SK-N-SH (cell line): ENCODE results near the gene QSOX1. TPM values are rescaled to one million over a fixed set of nuclear protein-coding genes. Genes with fewer than 3 reads are reported as not detected.

Experiments used
- CTCF ChIA-PET: fragments of 300-600, 350-600 bp; formaldehyde crosslinking; extraction: SDS; loops from one replicate; lab custom pipeline; 2021; lab: Yijun Ruan, JAX
- POLR2A ChIA-PET: fragments of 350-600 bp; sonication (Branson Sonifier 250); formaldehyde crosslinking; extraction: SDS; loops from one replicate; lab custom pipeline; 2020; ENCODE audit warnings: antibody characterized with exemption, inconsistent platforms; lab: Yijun Ruan, JAX
- DNase-seq: peaks from one replicate; pipeline ENCODE4 v3.0.0; 2012
- H2AFZ ChIP-seq: fragments of 200-600 bp; sonication (generic); 2 replicates; pipeline ENCODE4 v1.8.1; 2016; ENCODE audit warnings: antibody characterized with exemption, mild to moderate bottlenecking, low read depth
- H3F3A ChIP-seq: fragments of 200-600 bp; sonication (generic); replicated peaks from 2 replicates; pipeline ENCODE3; 2016; ENCODE audit warnings: antibody characterized with exemption, mild to moderate bottlenecking; ENCODE audit not compliant: insufficient read depth
- H3K27ac ChIP-seq, 2 experiments: fragments of 200-500 bp in 1 of 2; fragments of 200-600 bp in 1 of 2; sonication (Bioruptor generic) in 1 of 2; sonication (generic), shearing (Covaris generic) in 1 of 2; 2 replicates each; pipeline versions ENCODE4 v1.5.1 to v1.6.1; 2014 to 2016; ENCODE audit warnings: low read depth in 2 of 2, inconsistent platforms in 1 of 2, low read length in 1 of 2, mild to moderate bottlenecking in 1 of 2, mixed read lengths in 1 of 2
- H3K27me3 ChIP-seq: fragments of 200-600 bp; sonication (generic), shearing (Covaris generic); 2 replicates; pipeline ENCODE4 v1.6.1; 2016; ENCODE audit warnings: mixed run types; ENCODE audit not compliant: insufficient read depth
- H3K36me3 ChIP-seq, 2 experiments: fragments of 200-500 bp in 1 of 2; fragments of 200-600 bp in 1 of 2; sonication (Bioruptor generic) in 1 of 2; sonication (generic) in 1 of 2; replicated peaks in 1 of 2; 2 replicates each; pipeline versions ENCODE3 to v1.5.1; 2014 to 2016; ENCODE audit warnings: low read length in 1 of 2, mild to moderate bottlenecking in 1 of 2; ENCODE audit not compliant: insufficient read depth in 2 of 2, control insufficient read depth in 1 of 2
- H3K4me1 ChIP-seq, 2 experiments: fragments of 200-500 bp in 1 of 2; fragments of 200-600 bp in 1 of 2; sonication (Bioruptor generic) in 1 of 2; sonication (generic), shearing (Covaris generic) in 1 of 2; 2 replicates each; pipeline versions ENCODE4 v1.5.1 to v1.6.1; 2014 to 2016; ENCODE audit warnings: low read depth in 1 of 2, low read length in 1 of 2, mixed run types in 1 of 2; ENCODE audit not compliant: insufficient read depth in 2 of 2, control insufficient read depth in 1 of 2
- H3K4me2 ChIP-seq: fragments of 200-600 bp; sonication (generic), shearing (Covaris generic); 2 replicates; pipeline ENCODE4 v1.6.1; 2017; ENCODE audit warnings: mixed run types
- H3K4me3 ChIP-seq, 2 experiments: fragments of 200-500 bp in 1 of 2; fragments of 200-600 bp in 1 of 2; sonication (Bioruptor generic) in 1 of 2; sonication (generic), shearing (Covaris generic) in 1 of 2; 2 replicates each; pipeline versions ENCODE4 v1.5.1 to v1.8.1; 2014 to 2016; ENCODE audit warnings: low read depth in 2 of 2, inconsistent platforms in 1 of 2, low read length in 1 of 2, mild to moderate bottlenecking in 1 of 2, mixed read lengths in 1 of 2, moderate library complexity in 1 of 2
- H3K79me2 ChIP-seq: fragments of 200-600 bp; sonication (generic); 2 replicates; pipeline ENCODE4 v1.8.1; 2017; ENCODE audit warnings: mild to moderate bottlenecking; ENCODE audit not compliant: insufficient read depth
- H3K9ac ChIP-seq: fragments of 200-600 bp; sonication (generic); 2 replicates; pipeline ENCODE4 v1.6.1; 2017; ENCODE audit warnings: mixed run types
- H3K9me2 ChIP-seq: fragments of 200-600 bp; sonication (generic); 2 replicates; pipeline ENCODE4 v1.6.1; 2017; ENCODE audit warnings: mixed run types
- H3K9me3 ChIP-seq: fragments of 200-600 bp; sonication (generic); 2 replicates; pipeline ENCODE4 v1.6.1; 2017; ENCODE audit warnings: mixed run types, mild to moderate bottlenecking, moderate library complexity
- H4K20me1 ChIP-seq: fragments of 200-600 bp; sonication (generic); 2 replicates; pipeline ENCODE4 v1.6.1; 2017; ENCODE audit warnings: mild to moderate bottlenecking, mixed run types; ENCODE audit not compliant: insufficient read depth
- EZH2phosphoT487 ChIP-seq: fragments of 200-600 bp; sonication (generic); IDR thresholded peaks from 2 replicates; pipeline ENCODE4 v1.6.1; 2017; ENCODE audit warnings: low read depth, mixed run types, mild to moderate bottlenecking, antibody characterized with exemption, moderate library complexity, borderline replicate concordance
- FOSL2 ChIP-seq: IDR thresholded peaks from 2 replicates; pipeline ENCODE4 v1.4.0; 2012; ENCODE audit warnings: low read depth, mild to moderate bottlenecking, moderate library complexity, borderline replicate concordance
- FOXJ3 ChIP-seq: sonication (generic); formaldehyde crosslinking; IDR thresholded peaks from 2 replicates; pipeline ENCODE4 v1.5.1; 2020; ENCODE audit warnings: mild to moderate bottlenecking, missing genetic modification reagents
- FOXM1 ChIP-seq: IDR thresholded peaks from 2 replicates; pipeline ENCODE4 v1.4.0; 2012; ENCODE audit warnings: low read depth, mild to moderate bottlenecking
- GABPA ChIP-seq: IDR thresholded peaks from 2 replicates; pipeline ENCODE4 v1.4.0; 2012; ENCODE audit warnings: low read depth, mild to moderate bottlenecking
- GATA2 ChIP-seq: sonication (generic); formaldehyde crosslinking; IDR thresholded peaks from 2 replicates; pipeline ENCODE4 v1.5.0; 2020; ENCODE audit warnings: mild to moderate bottlenecking, missing genetic modification reagents
- JUND ChIP-seq: IDR thresholded peaks from 2 replicates; pipeline ENCODE4 v1.4.0; 2012
- NFIC ChIP-seq: IDR thresholded peaks from 2 replicates; pipeline ENCODE4 v1.4.0; 2012; ENCODE audit warnings: borderline replicate concordance
- NRF1 ChIP-seq: IDR thresholded peaks from 2 replicates; pipeline ENCODE4 v1.6.1; 2012; ENCODE audit warnings: low read depth, mild to moderate bottlenecking, low read length
- POLR2AphosphoS5 ChIP-seq: IDR thresholded peaks from 2 replicates; pipeline ENCODE4 v1.6.1; 2012; ENCODE audit warnings: low read depth, low read length
- RAD21 ChIP-seq: IDR thresholded peaks from 2 replicates; pipeline ENCODE4 v1.6.1; 2012; ENCODE audit warnings: mild to moderate bottlenecking, low read length
- RCOR1 ChIP-seq: fragments of 150-350 bp; IDR thresholded peaks from 2 replicates; pipeline ENCODE4 v1.6.1; 2017; ENCODE audit warnings: antibody characterized with exemption, low read length
- SMC3 ChIP-seq: IDR thresholded peaks from 2 replicates; pipeline ENCODE4 v1.6.1; 2012; ENCODE audit warnings: low read depth, low read length, improper control_type of control experiment
- TAF1 ChIP-seq: IDR thresholded peaks from 2 replicates; pipeline ENCODE4 v1.6.1; 2012; ENCODE audit warnings: low read depth, mild to moderate bottlenecking, low read length, moderate library complexity, borderline replicate concordance
- TCF12 ChIP-seq: IDR thresholded peaks from 2 replicates; pipeline ENCODE4 v1.4.0; 2012
- TEAD4 ChIP-seq: IDR thresholded peaks from 2 replicates; pipeline ENCODE4 v1.4.0; 2012; ENCODE audit warnings: mild to moderate bottlenecking, borderline replicate concordance; ENCODE audit not compliant: insufficient read depth
- USF1 ChIP-seq: IDR thresholded peaks from 2 replicates; pipeline ENCODE4 v1.4.0; 2012; ENCODE audit warnings: low read depth, borderline replicate concordance
- USF2 ChIP-seq: fragments of 150-350 bp; IDR thresholded peaks from 2 replicates; pipeline ENCODE4 v1.6.1; 2017; ENCODE audit warnings: antibody characterized with exemption, low read length, low read depth, borderline replicate concordance
- YY1 ChIP-seq: IDR thresholded peaks from 2 replicates; pipeline ENCODE4 v1.4.0; 2012; ENCODE audit warnings: low read depth, mild to moderate bottlenecking
- ZBTB33 ChIP-seq: IDR thresholded peaks from 2 replicates; pipeline ENCODE4 v1.4.0; 2012; ENCODE audit warnings: low read depth, borderline replicate concordance
- WGBS: methylation state at CpG from one replicate; pipeline ENCODE4 v1.1.6; 2017; ENCODE audit warnings: low lambda C conversion rate; 5-methylcytosine and 5-hydroxymethylcytosine counted together
- polyA plus RNA-seq, 3 experiments: library from polyadenylated mRNA; depleted of rRNA; stranded (reverse); fragments of >200 nt; gene quantifications; 2 replicates each; pipeline ENCODE4 v1.2.3, GENCODE V29; 2012
- TF ChIP-seq, protein P1 (sequence below): IDR thresholded peaks from 2 replicates; pipeline ENCODE4 v1.4.0; 2012; ENCODE audit warnings: low read depth
- TF ChIP-seq, protein P2 (sequence below): fragments of 150-350 bp; IDR thresholded peaks from 2 replicates; pipeline ENCODE4 v1.6.1; 2016; ENCODE audit warnings: mild to moderate bottlenecking, low read depth, low read length
- TF ChIP-seq, protein P3 (sequence below): IDR thresholded peaks from 2 replicates; pipeline ENCODE4 v1.6.1; 2012; ENCODE audit warnings: mild to moderate bottlenecking, low read depth, low read length, moderate library complexity
- TF ChIP-seq, protein P4 (sequence below): fragments of 200-600 bp; sonication (generic); IDR thresholded peaks from 2 replicates; pipeline ENCODE4 v1.6.1; 2017; ENCODE audit warnings: antibody characterized with exemption, mild to moderate bottlenecking, moderate library complexity

QSOX1 gene
- polyA plus RNA-seq, 1 of the 3 experiments (the other 2 are of a cell fraction): 359 TPM

DNA sequence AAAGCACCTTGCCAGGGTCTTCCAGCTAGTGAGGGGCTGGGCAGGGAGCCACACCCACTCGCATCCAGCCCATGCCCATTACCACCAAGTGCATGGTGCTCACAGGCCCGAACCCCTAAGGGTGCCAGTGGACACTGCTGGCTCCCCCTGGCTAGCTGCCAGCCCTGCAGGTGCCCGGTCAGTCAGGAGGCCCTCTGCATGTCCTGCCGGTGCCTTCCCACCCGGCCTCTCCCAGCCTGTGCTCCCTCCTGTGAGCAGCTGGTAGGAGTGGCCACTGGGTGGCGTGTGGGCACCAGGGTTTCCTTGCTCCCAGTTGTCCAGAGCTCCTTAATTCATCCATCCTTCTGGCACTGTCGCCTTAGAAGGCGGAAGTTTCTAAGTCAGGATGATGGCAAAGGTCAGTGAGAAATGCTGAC lies 33.4 kb downstream of the QSOX1 start:
- 45% methylated on average over 4 of the region's 8 CpGs for WGBS
- Histone ChIP-seq H3K4me3 (peak overlapping the region in 1 of 2 experiments; percentile 40; a peak in 1 of 4 replicates), H2AFZ (no peak overlapping the region), H3K4me2 (no peak overlapping the region), H3K79me2 (no peaks in the 10 kb centered on the region), H3K27me3 (no peaks in the 10 kb centered on the region), H3K4me1 (no peaks in the 10 kb centered on the region; a peak in 1 of 4 replicates), H3K9me2 (no peaks in the 10 kb centered on the region), H3F3A (no peaks in the 10 kb centered on the region), H3K9ac (no peak overlapping the region), H4K20me1 (no peaks in the 10 kb centered on the region), H3K9me3 (no peaks in the 10 kb centered on the region), H3K27ac (no peak overlapping the region), H3K36me3 (peaks cover 16 to 78% of the 10 kb centered on the region in 2 experiments)
- POLR2A ChIA-PET: interaction anchor here (0.7 kb wide), 1 partner anchor 314 kb away, joined by 3 read pairs; the partner anchor contains the start of gene ACBD6
- TF ChIP-seq FOSL2: no peak
- TF ChIP-seq, protein P1, sequence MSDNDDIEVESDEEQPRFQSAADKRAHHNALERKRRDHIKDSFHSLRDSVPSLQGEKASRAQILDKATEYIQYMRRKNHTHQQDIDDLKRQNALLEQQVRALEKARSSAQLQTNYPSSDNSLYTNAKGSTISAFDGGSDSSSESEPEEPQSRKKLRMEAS: no peak
- TF ChIP-seq NRF1: peak; percentile 19; the same call in 1 of the 2 replicates
- no peak for TF ChIP-seq TEAD4
- no peak for TF ChIP-seq USF2
- TF ChIP-seq, protein P2, sequence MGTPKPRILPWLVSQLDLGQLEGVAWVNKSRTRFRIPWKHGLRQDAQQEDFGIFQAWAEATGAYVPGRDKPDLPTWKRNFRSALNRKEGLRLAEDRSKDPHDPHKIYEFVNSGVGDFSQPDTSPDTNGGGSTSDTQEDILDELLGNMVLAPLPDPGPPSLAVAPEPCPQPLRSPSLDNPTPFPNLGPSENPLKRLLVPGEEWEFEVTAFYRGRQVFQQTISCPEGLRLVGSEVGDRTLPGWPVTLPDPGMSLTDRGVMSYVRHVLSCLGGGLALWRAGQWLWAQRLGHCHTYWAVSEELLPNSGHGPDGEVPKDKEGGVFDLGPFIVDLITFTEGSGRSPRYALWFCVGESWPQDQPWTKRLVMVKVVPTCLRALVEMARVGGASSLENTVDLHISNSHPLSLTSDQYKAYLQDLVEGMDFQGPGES: no peak
- TF ChIP-seq FOXM1: no peak
- no peak for TF ChIP-seq FOXJ3 (CRISPR knock-in tag)
- TF ChIP-seq, protein P3, sequence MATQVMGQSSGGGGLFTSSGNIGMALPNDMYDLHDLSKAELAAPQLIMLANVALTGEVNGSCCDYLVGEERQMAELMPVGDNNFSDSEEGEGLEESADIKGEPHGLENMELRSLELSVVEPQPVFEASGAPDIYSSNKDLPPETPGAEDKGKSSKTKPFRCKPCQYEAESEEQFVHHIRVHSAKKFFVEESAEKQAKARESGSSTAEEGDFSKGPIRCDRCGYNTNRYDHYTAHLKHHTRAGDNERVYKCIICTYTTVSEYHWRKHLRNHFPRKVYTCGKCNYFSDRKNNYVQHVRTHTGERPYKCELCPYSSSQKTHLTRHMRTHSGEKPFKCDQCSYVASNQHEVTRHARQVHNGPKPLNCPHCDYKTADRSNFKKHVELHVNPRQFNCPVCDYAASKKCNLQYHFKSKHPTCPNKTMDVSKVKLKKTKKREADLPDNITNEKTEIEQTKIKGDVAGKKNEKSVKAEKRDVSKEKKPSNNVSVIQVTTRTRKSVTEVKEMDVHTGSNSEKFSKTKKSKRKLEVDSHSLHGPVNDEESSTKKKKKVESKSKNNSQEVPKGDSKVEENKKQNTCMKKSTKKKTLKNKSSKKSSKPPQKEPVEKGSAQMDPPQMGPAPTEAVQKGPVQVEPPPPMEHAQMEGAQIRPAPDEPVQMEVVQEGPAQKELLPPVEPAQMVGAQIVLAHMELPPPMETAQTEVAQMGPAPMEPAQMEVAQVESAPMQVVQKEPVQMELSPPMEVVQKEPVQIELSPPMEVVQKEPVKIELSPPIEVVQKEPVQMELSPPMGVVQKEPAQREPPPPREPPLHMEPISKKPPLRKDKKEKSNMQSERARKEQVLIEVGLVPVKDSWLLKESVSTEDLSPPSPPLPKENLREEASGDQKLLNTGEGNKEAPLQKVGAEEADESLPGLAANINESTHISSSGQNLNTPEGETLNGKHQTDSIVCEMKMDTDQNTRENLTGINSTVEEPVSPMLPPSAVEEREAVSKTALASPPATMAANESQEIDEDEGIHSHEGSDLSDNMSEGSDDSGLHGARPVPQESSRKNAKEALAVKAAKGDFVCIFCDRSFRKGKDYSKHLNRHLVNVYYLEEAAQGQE: no peak
- TF ChIP-seq TCF12: no peak
- TF ChIP-seq EZH2phosphoT487: no peak
- TF ChIP-seq ZBTB33: no peak
- TF ChIP-seq SMC3: peak; percentile 85
- peak; percentile 87 for TF ChIP-seq RAD21
- no peak for TF ChIP-seq YY1
- TF ChIP-seq POLR2AphosphoS5: no peak
- TF ChIP-seq GATA2: no peak
- no peak for TF ChIP-seq JUND
- no peak for TF ChIP-seq GABPA
- no peak for TF ChIP-seq RCOR1
- TF ChIP-seq, protein P4, sequence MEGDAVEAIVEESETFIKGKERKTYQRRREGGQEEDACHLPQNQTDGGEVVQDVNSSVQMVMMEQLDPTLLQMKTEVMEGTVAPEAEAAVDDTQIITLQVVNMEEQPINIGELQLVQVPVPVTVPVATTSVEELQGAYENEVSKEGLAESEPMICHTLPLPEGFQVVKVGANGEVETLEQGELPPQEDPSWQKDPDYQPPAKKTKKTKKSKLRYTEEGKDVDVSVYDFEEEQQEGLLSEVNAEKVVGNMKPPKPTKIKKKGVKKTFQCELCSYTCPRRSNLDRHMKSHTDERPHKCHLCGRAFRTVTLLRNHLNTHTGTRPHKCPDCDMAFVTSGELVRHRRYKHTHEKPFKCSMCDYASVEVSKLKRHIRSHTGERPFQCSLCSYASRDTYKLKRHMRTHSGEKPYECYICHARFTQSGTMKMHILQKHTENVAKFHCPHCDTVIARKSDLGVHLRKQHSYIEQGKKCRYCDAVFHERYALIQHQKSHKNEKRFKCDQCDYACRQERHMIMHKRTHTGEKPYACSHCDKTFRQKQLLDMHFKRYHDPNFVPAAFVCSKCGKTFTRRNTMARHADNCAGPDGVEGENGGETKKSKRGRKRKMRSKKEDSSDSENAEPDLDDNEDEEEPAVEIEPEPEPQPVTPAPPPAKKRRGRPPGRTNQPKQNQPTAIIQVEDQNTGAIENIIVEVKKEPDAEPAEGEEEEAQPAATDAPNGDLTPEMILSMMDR: peak; percentile 73
- no peak for TF ChIP-seq TAF1
- TF ChIP-seq NFIC: no peak
- no peak for TF ChIP-seq USF1
- DNase-seq: peak; percentile 87
- CTCF ChIA-PET: interaction anchor here (0.6 to 5.2 kb wide), 66 partner anchors 9 to 487 kb away, joined by 3 to 66 read pairs (median 4); partner anchors contain the start of gene LHX4
